GM19240 (cell line): Measurements from ENCODE around the gene DGCR8.

Source experiments
- DNase-seq: peaks from one replicate; pipeline ENCODE4 v3.0.0; 2011; ENCODE audit warnings: low spot score; ENCODE audit not compliant: insufficient read length

The DGCR8 gene

GRCh38 chr22:20137113-20137512 lies 57.1 kb downstream of the DGCR8 start:
- DNase-seq, result no peak

- DNase-seq, result no peak
Measured at GRCh38 chr22:20137671-20138416, 57.8 kb downstream of the DGCR8 start.

GRCh38 chr22:20138417-20138738 lies 58.3 kb downstream of the DGCR8 start:
- no peak for DNase-seq

GRCh38 chr22:20138868-20139267 lies 58.8 kb downstream of the DGCR8 start:
- no peak for DNase-seq

GRCh38 chr22:20139391-20140106 lies 59.5 kb downstream of the DGCR8 start:
- no peak for DNase-seq

- no peak for DNase-seq
Measured at GRCh38 chr22:20140107-20140445, 60.0 kb downstream of the DGCR8 start.

GRCh38 chr22:20140521-20140964 lies 60.5 kb downstream of the DGCR8 start:
- DNase-seq, result no peak

GRCh38 chr22:20141186-20142077 lies 61.4 kb downstream of the DGCR8 start:
- no peak for DNase-seq

GRCh38 chr22:20142711-20143621 lies 62.9 kb downstream of the DGCR8 start:
- DNase-seq, result no peak

GRCh38 chr22:20143883-20144665 lies 64.0 kb downstream of the DGCR8 start:
- DNase-seq, result no peak

GRCh38 chr22:20145206-20145831 lies 65.3 kb downstream of the DGCR8 start:
- DNase-seq, result no peak

GRCh38 chr22:20145832-20146223 lies 65.8 kb downstream of the DGCR8 start:
- DNase-seq, result no peak

- DNase-seq, result no peak
Measured at GRCh38 chr22:20146777-20147176, 66.7 kb downstream of the DGCR8 start.

- DNase-seq, result no peak
Measured at GRCh38 chr22:20147237-20147988, 67.4 kb downstream of the DGCR8 start.

- no peak for DNase-seq
Measured at GRCh38 chr22:20148414-20148813, 68.4 kb downstream of the DGCR8 start.

GRCh38 chr22:20149257-20150250 lies 69.5 kb downstream of the DGCR8 start:
- no peak for DNase-seq

- DNase-seq, result no peak
Measured at GRCh38 chr22:20150381-20151275, 70.6 kb downstream of the DGCR8 start, which contains the start of gene CCDC188. Gene CCDC188, minus strand, starts transcription at chr22:20151055. Its CDS starts 69 bp downstream, at chr22:20150986.
